Measurements from ENCODE around the gene MTMR2.

MTMR2 gene

DNA sequence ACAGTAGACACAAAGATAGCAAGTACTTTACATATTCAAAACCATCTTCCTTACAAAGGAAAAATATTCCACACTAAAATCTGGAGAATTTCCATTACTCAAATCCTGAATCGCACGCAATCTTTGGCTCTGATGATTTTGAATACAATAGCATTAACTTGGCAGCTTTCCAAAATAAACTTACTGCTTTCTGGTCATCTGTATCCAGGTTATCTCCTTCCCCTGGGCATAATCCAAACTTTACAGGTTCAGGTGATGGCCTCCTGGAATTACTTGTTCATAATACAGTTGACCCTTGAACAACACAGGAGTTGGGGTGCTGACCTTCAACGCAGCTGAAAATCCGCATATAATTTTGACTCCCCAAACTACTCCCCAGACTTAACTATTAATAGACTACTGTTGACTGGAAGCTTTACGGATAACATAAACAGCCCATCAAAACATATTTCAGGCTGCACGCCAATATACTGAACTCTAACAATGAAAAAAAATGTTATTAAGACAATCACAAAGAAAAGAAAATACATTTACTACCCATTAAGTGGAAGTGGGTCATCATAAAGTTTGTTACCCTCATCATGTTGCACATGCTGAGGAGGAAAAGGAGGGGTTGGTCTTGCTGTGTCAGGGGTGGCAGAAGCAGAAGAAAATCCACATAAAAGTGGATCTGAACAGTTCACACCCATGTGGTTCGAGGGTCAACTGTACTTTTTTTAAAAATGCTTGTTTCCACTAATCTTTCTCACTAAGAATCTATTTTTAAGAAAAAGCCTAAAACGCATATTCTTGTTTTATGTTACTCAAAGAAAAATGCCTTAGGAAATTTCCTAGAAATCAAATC lies 6.5 kb downstream of the MTMR2 start:
- DNase-seq: no peak

DNA sequence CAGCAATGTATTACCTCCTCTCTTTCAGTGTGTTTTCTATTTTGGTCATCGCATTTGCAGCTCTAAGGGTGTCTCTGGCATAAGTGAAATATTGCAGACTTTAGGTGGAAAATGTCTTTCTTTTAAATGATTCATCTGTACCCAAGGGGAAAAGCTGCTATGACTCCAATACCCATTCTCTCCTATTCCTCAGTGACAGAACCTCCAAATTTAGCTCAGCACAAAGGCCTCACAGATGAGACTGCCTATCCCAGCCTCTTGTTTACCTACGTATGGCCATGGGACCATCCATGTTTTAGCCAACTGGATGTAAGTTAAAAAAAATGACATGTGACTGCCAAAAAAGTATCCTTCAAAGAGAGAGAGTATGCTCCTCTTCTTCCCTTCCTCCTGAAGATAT lies 7.9 kb downstream of the MTMR2 start:
- DNase-seq: no peak

DNA sequence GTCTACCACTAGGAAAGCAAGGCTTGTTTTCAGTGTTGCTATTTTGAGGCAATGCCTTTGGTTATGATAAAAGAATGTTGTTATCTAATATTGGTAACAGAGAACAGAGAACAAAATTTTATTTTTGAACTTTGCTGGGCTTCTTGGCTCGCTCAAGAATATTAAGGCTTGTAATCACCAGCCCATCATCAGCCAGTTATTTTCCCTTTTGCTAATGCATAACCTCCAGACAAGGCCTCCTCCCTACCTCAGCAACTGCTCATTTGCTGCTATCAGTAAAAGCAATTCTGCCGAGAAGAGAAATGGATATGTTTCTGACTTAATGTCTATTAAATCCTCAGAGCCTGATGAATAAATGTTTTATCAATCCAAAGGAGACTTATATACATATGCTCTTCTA lies 8.9 kb downstream of the MTMR2 start:
- DNase-seq: no peak

DNA sequence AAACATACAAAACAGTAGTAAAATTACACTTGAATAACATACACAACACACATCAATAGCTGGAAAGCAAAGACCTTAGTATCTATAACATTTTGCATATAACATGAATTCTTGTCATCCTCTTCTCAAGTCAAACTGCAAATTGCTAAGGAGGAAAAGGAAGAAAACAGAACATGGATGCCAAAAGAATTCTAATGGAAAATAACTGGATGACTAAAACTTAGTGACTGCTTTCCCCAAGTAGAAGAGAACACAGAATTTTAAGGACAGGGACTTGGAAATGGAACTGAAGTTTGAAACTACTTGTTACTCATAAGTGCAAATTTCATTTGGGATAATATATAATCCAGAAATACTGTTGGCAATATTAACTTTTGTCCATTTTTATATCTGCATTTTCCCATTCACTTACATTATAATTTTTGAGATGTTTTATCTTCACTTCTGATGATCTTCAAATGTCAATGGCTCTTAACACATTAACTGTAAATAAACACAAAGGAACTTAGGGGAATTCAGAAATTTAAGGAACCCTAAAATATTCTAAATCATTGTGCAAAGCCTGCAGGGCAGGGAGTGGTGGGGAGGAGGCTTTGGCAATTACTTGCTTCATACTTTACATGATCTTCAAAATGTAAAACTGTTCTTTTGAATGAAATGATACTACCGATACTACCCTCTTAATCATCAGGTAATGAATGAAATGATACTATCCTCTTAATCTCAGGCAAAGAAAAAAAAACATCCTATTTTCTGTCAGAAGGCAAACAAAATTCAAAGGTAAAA lies 9.9 kb downstream of the MTMR2 start:
- no peak for DNase-seq

DNA sequence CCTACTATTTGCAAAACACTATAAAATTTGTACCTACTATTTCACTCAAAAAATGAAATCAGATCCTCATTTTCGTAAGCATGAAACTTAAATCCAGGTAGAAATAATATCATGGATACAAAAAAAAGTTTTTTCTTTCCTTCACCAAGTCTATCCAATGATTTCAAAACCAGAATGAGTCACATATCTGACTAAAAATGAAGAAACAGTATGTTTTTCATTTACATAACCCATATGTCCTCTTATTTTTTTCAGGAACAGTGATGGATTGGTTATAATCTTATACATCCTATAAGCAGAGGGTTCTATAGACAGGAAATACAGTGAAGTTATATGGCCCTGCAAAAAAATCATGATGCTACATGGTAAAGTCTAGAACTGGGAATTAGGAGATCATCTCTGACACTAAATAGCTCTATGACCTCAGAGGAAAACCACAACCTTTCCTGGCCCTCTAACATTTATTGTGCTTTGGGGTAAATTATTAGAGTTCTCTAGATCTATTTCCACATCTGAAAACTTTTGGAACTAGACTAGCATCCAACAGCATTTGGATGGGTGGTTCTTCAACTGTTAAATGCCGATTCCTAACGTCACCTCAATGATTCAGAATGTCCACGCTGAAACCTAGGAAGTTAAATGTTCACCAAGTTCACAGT lies 10.9 kb downstream of the MTMR2 start:
- no peak for DNase-seq

DNA sequence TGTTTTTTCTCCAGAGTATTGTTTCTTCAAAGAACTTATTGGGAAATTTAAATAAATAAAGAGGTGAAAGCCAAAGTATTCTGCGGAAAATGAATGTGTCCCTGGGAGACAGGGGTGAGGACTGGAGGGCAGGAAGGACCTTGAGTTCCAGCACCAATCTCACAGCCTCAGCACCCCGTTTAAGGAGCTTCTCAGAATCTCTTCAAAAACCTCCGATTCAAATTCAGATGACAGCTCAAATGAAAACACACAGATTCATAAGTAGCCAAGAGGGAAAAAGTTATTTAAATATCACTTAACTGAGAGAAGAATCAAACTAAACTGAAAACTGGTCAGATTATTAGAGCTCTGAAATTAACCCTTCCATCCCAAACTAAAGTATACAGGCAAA lies 12.5 kb downstream of the MTMR2 start:
- no peak for DNase-seq

DNA sequence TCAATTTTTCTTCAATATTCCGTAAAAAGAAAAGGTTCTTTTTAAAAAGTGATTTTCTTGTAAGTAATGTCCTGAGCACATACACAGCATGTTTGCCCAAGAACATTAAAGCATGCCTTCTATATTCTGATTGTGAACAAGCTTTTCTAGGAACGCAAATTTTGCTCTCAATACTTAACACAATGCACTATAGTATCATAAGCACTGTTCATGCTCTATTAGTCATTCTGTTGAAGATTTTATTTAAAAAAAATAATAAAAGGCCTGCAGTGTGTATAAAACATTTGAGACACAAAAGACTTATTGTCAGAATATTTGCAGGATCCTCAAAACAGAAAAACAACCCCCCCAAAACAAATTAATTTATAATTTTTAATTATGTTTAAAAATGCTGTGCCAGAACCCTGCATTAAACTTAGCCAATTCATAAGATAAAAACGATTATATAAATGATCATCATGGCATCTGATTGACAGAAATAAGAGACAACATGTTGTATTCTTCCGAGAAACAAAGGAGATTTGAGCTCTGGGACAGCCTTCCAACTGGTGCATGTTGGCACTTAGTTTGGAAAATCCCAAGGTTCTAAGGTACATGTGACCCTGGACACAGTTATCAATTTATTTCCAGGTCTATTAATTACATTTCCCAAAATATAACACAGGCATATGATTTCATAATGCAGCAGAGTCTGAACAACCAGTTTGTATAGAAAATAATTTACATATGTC lies 13.1 kb downstream of the MTMR2 start:
- DNase-seq: no peak

DNA sequence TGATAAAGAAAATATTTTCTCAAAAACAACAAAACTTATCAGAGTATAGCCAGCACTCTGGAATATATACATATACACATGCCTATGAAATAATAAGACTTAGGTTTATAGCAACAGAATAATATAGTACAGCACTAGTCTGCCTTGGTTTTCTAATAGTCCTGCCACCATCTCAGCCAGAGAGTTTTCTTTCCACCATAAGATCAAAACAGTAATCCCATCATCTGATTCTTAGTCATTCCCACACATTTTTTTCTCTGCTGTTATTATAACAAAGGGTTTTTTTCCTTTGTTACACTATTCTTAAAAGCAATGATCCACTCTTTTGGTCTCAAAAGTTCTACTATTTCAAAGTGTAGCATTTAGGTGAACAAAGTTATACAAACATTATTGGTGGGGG lies 15.1 kb downstream of the MTMR2 start:
- no peak for DNase-seq

DNA sequence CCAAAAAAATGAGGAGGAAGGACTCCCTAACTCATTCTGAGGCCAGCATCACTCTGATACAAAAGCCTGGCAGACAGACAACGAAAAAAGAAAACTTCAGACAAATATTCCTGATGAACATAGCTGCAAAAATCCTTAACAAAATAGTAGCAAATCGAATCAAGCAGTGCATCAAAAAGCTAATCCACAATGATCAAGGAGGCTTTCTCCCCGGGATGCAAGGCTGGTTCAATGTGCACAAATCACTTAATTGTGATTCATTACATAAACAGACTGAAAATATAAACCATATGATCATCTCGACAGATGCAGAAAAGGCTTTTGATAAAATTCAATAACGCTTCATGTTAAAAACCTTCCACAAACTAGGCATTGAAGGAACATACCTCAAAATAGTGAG lies 16.4 kb downstream of the MTMR2 start:
- DNase-seq: no peak

DNA sequence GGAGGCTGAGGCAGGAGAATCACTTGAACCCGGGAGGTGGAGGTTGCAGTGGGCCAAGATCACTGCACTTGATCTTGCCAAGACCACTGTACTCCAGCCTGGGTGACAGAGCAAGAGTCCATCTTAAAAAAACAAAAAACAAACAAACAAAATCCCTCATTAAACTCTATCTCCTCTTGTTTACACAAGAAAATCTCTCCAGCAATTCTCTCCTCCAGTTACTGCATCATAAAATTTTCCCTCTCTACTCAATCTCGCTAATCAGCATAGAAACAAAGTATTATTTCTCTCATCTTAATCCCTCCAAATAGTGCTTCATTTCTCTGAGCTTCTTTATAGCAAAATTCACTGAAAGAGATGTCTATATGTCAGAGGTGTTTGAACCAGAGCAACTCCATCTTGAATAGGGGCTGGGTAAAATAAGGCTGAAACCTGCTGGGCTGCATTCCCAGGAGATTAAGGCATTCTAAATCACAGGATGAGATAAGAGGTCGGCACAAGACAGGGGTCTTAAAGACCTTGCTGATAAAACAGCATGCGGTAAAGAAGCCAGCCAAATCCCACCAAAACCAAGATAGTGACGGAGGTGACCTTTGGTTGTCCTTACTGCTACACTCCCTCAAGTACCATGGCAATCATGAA lies 19.8 kb downstream of the MTMR2 start:
- no peak for DNase-seq

DNA sequence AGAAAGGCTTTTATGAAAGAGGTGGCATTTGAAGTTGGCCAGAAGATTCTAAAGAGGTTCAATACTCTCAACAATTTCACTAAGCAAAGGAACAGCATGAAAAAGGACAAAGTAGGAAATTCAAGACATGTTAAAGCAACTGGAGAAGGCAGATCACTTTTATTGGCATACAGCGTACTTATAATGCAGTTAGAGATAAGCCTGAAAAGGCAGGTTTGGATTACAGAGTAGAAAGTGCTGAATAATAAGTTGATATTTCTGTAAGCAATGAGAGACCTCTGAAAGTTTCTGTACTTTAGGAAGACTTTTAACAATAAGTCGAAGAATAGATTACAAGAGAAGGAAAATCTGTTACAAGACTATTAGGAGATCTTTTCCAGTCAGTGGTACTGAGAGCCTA lies 25.1 kb downstream of the MTMR2 start:
- DNase-seq: no peak

DNA sequence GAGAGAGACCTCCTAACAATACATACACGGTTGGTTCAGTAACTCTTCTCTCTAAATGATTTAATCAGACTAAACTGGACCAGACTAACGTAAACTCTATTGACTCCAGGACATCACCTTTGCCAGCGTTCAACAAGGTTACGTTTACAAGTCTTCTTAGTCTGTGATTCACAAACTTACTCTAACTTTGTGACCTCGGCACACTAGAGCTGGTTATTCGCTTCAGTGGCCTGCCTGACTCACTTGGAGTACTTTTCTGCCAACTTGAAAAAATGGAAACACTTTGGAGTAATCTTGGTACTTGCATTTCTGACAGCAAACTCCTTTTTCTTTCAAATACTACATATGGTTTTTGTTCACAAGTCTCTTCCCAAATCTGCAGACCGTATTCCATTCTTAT lies 26.2 kb downstream of the MTMR2 start:
- no peak for DNase-seq

DNA sequence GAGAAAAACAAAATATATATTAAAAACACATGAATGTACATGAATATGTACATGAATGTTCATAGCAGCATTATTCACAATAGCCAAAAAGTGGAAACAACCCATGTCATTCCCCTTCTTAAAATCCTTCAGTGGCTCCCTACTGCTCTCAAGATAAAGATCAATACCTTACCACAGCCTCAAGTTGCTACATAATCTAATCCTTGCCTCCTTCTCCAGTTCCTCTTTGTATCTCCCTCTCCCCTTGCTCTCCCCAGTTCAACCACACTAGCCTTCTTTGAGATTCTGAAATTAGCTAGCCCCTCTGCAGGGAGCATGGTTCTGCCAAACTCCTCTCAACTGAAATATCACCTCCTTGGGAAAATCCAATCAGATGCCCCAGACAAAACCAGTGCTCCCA lies 28.1 kb downstream of the MTMR2 start:
- no peak for DNase-seq

DNA sequence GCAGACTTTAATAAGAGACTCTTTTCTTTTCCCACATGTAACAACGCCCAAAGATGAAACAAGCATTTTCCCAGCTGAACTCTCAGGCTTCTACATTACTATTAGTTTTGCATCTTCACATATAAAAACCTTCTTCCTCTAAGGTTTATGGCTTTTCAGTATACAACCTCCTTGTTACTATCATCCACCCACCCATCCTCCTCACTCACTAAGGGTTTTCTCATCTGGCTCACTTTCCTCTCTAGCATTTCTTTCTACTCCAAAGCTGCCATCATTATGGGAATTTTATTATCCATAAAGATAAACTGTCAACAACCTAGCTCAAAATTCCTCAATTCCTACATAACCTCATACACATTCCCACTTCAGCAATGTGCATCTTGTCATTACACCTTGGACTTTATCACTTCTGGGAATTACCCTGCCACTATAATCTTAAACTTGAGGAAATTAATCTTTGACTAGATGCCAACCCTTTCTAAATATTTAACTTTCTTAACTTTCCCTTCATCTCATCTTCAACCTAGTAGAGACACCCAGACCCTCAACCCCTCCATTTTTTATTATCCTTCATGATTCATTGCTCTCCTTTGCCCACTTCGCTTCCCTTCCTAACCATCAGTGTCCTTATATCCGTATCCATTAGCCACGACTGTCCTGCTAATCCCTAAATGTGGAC lies 30.9 kb downstream of the MTMR2 start:
- no peak for DNase-seq

DNA sequence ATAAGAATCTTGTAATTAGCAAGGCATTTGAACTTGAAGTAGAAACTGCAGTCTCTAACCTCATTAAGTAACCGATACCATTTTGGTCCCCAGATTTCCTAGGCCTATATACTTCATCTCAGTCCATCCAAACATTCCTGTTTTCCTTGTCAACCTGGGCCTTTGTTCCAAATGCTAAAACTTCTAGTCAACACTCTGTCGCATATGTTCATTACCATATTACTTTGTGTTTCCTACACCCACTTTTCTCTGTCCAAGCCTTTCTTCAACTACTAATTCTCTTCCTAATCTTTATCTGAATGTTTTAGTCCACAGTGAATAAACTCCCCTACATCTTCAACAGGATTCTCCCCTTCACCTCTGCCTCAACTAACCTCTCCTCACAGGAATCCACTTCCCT lies 31.4 kb downstream of the MTMR2 start:
- no peak for DNase-seq

DNA sequence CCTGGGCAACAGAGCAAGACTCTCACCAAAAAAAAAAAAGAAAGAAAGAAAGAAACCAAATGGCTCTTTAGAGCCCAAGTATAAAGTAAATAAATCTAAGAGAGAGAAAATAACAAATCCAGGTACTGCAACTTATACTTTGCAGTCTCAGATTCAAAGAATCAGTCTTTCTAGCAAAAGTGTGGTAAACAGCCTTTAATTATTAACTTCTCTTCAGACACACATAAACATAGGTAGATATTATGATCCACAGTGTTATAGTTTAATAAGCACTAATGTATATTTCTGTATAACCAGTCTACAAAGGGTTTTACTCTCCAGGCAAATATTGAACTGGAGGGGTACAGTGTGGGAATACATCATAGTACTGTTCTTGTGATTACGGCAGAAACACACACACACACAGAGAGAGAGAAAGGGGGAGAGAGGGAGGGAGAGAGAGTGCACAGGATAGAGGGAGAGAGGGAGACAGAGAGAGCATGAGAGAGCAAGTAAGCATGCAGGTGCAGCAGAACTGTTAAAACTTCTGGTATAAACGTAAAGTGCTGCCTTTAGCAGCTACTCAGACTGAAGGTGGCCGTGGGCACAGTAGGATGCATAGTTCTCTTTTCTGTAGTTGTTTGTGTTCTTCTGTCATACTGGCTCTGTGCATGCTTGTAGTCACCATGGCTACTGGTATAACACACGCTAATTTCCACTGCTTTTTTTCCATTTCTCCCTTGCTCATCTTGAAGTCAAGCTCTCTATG lies 32.3 kb downstream of the MTMR2 start:
- DNase-seq: no peak

DNA sequence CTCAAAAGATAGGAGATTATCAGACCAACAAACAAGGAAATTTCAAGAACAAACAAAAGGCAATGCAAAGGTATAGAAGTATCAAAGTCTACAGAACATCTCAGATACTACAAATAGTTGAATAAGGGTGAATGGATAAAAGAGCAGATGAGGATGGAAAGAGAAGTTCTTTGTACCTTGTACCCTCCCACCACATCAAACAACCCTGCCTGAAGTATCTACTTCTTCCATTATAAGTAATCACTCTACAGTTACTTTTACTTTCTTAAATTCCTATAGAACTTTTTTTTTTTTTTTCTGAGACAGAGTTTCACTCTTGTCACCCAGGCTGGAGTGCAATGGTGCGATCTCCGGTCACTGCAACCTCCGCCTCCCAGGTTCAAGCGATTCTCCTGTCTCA lies 35.1 kb downstream of the MTMR2 start:
- DNase-seq: no peak

DNA sequence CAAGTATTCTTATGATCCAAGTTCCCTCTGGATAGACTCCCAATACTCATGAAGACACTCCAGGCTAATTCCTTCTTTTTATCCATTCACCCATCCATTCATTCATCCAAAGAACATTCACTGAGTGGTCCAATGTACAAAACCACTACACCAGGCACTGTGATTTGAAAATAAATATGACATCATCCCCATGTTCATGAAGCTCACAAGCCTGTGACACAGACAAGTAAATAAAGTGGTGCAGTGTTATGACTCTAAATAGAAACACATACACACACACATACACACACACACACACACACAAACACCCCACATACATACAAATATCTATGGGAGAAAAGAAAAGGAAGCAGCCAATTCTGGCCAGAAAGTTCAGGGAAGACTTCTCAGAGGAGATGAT lies 35.5 kb downstream of the MTMR2 start:
- DNase-seq: no peak

DNA sequence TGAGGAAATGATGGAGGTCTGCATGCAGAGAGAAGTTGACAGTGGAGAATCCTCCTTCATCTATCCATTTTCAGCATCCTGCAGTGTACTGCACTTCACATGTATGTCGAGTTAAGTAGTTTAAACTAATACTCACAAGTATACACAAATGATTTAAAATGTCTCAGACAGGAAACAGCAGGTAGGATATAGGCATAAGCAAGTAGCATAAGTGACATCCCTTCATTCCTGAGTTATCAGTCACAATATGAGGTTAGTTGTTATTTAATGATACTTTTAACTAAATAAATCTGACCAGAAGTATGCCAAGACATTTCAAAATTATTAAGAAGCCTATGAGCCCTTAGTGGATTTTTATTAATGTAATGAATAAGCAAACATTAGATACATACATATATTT lies 37.4 kb downstream of the MTMR2 start:
- no peak for DNase-seq

DNA sequence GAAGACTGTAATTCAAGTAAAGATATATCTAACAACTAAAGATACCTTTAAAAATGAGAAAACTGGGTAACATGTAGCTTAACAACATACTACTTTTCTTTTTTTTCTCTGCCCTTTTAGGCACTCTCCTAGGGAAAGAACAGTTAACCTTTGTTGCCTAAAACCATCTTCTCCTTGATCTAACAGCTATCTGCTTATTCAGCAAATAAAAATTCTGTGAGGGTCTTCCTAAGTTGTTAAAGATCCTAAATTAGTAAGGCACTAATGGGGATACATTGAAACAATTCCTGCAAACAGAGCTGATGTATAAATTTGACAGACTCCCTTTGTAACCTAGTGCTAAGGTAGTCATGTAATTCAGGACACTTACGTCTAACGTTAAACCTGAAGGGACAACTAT lies 39.1 kb downstream of the MTMR2 start:
- no peak for DNase-seq

DNA sequence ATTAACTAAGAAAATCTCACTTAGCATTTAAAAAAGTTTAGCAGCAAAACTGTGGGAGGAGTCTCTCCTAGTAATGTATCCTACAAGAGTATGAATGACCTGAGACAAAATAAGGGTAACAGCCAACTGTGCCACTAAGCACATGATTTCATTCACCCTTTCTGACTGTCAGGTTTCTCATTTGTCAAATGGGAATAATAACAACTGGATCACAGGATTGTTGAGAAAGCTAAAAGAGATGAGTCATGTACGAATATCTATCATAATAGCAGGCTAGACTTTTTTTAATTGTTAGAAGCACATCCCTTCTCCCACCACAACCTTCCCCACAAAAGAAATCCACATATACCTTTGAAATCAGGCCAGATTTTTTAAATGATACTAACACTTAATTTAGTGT lies 39.5 kb downstream of the MTMR2 start:
- DNase-seq: no peak
